ENCODE data around the gene ANKS1A. TPM values are rescaled to one million over a fixed set of nuclear protein-coding genes. Genes with fewer than 3 reads are reported as not detected.

Gene ANKS1A
- total RNA-seq, 6 experiments from 2014 or later = 6.7 to 17.4 (median 10.5) TPM

- peak in 1 of 4 donors; percentile 44 for ATAC-seq
- 65% methylated on average over 6 of the region's 7 CpGs for WGBS (ENCODE audit: insufficient coverage, low coverage, low lambda C conversion rate, missing lambda C conversion rate)
- TF ChIP-seq POLR2A (IDR thresholded peaks at IDR 0.05) = no peak
- no peak for TF ChIP-seq CTCF (IDR thresholded peaks at IDR 0.05)
Measured at GRCh38 chr6:35051997-35052583, 163.0 kb downstream of the ANKS1A start.

GRCh38 chr6:35052694-35053565 lies 163.9 kb downstream of the ANKS1A start:
- DNase-seq (no peak), ATAC-seq (peak; percentile 36 to 73 (median 58))
- H3K27me3 ChIP-seq = no peaks in the 10 kb centered on the region
- H3K4me1 ChIP-seq = peaks cover 0 to 12% (median 0%) of the 10 kb centered on the region in 4 donors
- no peak overlapping the region for H3K27ac ChIP-seq
- intact Hi-C loops (cut with DNase I) = no loop called here
- H3K9me3 ChIP-seq = no peaks in the 10 kb centered on the region
- TF ChIP-seq POLR2A (IDR thresholded peaks at IDR 0.05) = no peak
- no peak for TF ChIP-seq CTCF (IDR thresholded peaks at IDR 0.05)
- no peak overlapping the region for H3K4me3 ChIP-seq
- WGBS (ENCODE audit: insufficient coverage, low coverage, low lambda C conversion rate, missing lambda C conversion rate) = 59% methylated on average over 4 of the region's 9 CpGs
- H3K36me3 ChIP-seq = peaks cover 0 to 15% (median 1%) of the 10 kb centered on the region in 4 donors

More at GRCh38 chr6:35051997-35052583, 163.0 kb downstream of the ANKS1A start:
- H3K4me1 ChIP-seq = peaks cover 0 to 15% (median under 1%) of the 10 kb centered on the region in 4 donors
- H3K4me3 ChIP-seq = no peak overlapping the region
- H3K27me3 ChIP-seq = no peaks in the 10 kb centered on the region
- H3K9me3 ChIP-seq = no peaks in the 10 kb centered on the region
- peaks cover 0 to 15% (median 1%) of the 10 kb centered on the region in 4 donors for H3K36me3 ChIP-seq
- DNase-seq = no peak
- no peak overlapping the region for H3K27ac ChIP-seq
- intact Hi-C loops (cut with DNase I) = no loop called here

GRCh38 chr6:35053701-35054100 lies 164.6 kb downstream of the ANKS1A start:
- Histone ChIP-seq H3K27ac (no peak overlapping the region), H3K36me3 (peaks cover 0 to 15% (median 1%) of the 10 kb centered on the region in 4 donors), H3K4me1 (peaks cover 0 to 12% (median 0%) of the 10 kb centered on the region in 4 donors), H3K4me3 (no peak overlapping the region), H3K27me3 (no peaks in the 10 kb centered on the region), H3K9me3 (no peaks in the 10 kb centered on the region)
- TF ChIP-seq CTCF (IDR thresholded peaks at IDR 0.05) (no peak), POLR2A (IDR thresholded peaks at IDR 0.05) (no peak)
- no CpG with 5 or more reads among the region's 3 CpGs for WGBS (ENCODE audit: insufficient coverage, low coverage, low lambda C conversion rate, missing lambda C conversion rate)
- DNase-seq (no peak), ATAC-seq (no peak)
- intact Hi-C loops (cut with DNase I) = no loop called here

GRCh38 chr6:35054106-35054742 lies 165.2 kb downstream of the ANKS1A start:
- Histone ChIP-seq H3K4me1 (peaks cover 0 to 12% (median 0%) of the 10 kb centered on the region in 4 donors), H3K4me3 (no peak overlapping the region), H3K27ac (no peak overlapping the region), H3K36me3 (peaks cover 0 to 15% (median 3%) of the 10 kb centered on the region in 4 donors), H3K27me3 (no peaks in the 10 kb centered on the region), H3K9me3 (no peaks in the 10 kb centered on the region)
- intact Hi-C loops (cut with DNase I) = no loop called here
- WGBS (ENCODE audit: insufficient coverage, low coverage, low lambda C conversion rate, missing lambda C conversion rate) = 94% methylated on average over 8 of the region's 8 CpGs
- no peak for ATAC-seq
- TF ChIP-seq CTCF (IDR thresholded peaks at IDR 0.05) (no peak), POLR2A (IDR thresholded peaks at IDR 0.05) (no peak)
- DNase-seq = no peak

Measured in right lobe of liver (tissue), 6 donors.